ENCODE results near the gene CYP2A7.
"Not testable (repeated sequence)": the region's sequence is repeated elsewhere in the genome, so short reads cannot be mapped to it uniquely, and the experiment has no call there.

The CYP2A7 gene

DNA sequence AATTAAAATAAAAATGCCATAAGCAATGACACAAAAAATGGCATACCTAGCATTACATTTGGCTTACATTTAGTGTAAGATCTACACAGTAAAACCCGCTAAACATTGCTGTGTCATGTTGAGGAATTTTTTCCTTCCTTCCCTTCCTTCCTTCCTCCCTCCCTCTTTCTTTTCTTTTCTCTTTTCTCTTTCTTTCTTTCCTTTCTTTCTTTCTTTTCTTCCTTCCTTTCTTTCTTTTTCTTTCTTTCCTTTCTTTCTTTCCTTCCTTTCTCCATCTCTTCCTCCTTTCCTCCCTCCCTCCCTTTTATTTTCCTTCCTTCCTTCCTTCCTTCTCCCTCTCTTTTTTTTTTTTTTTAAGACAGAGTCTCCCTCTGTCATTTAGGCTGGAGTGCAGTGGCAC lies 43.6 kb downstream of the CYP2A7 start:
- not testable (repeated sequence) for DNase-seq

DNA sequence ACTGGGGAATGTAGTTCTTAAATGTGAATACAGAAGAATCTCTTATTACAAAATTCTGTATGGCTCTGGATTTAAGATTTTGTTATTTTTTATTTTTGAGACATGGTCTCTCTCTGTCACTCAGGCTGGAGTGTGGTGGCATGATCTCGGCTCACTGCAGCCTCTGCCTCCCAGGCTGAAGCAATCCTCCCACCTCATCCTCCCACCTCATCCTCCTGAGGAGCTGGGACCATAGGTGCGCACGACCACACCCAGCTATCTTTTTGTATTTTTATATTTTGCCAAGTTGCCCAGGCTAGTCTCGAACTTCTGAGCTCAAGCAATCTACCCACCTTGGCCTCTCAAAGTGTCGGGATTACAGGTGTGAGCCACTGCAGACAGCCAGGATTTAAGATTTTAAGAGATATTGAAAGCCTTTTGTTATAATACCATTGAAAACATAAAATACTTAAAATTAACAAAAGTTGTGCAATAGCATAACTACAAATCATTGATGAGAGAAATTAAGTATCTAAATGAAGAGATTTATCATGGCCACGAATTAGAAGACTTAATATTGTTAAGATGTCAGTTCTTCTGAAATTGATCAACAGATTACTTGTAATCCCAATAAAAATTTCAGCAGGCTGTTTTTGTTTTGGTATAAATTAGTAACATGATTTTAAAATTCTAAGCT lies 45.1 kb downstream of the CYP2A7 start:
- no peak for DNase-seq

DNA sequence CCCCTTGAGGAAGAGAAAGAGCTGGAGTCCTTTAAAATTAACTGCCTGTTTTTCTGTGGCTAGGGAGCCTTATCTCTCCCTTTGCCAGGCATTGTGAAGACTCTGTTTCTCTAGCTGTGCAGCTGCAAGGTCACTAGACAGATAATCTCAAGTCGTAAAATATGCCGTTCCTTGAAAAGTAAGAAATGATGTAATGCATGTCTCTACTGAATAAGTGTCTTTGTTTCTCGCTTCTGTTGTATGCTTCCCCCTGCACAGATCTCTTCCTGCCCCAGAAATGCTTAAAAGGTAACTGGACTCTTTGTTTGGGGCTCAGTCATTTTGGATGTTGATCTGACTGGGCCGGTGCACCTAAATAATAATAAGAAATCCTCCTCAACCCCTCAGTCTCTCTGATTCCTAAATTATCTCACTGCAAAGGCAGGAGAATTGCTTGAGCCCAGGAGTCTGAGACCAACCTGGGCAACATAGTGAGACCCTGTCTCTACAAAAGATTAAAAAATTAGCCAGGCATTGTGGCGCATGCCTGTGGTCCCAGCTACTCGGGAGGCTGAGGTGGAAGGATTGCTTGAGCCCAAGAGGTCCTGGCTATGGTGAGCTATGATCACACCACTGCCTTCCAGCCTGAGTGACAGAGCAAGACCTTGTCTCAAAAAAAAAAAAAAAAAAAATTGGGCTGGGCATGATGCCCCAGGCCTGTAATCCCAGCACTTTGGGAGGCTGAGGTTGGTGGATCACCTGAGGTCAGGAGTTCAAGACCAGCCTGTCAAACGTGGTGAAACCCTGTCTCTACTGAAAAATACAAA lies 48.1 kb downstream of the CYP2A7 start:
- DNase-seq = not testable (repeated sequence)

DNA sequence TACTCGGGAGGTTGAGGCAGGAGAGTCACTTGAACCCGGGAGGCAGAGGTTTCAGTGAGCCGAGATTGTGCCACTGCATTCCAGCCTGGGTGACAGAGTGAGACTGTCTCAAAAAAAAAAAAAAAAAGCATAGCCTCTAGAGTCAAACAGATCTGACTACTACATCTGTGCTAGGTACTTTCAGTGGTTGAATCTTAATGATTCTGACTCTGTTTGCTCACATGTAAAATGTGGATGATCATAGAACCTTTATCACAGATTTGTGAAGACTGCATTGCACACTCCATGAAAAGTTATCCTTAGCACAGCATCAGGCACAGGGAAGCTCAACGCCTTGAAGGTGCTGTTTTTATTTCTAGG lies 49.6 kb downstream of the CYP2A7 start:
- DNase-seq = not testable (repeated sequence)

DNA sequence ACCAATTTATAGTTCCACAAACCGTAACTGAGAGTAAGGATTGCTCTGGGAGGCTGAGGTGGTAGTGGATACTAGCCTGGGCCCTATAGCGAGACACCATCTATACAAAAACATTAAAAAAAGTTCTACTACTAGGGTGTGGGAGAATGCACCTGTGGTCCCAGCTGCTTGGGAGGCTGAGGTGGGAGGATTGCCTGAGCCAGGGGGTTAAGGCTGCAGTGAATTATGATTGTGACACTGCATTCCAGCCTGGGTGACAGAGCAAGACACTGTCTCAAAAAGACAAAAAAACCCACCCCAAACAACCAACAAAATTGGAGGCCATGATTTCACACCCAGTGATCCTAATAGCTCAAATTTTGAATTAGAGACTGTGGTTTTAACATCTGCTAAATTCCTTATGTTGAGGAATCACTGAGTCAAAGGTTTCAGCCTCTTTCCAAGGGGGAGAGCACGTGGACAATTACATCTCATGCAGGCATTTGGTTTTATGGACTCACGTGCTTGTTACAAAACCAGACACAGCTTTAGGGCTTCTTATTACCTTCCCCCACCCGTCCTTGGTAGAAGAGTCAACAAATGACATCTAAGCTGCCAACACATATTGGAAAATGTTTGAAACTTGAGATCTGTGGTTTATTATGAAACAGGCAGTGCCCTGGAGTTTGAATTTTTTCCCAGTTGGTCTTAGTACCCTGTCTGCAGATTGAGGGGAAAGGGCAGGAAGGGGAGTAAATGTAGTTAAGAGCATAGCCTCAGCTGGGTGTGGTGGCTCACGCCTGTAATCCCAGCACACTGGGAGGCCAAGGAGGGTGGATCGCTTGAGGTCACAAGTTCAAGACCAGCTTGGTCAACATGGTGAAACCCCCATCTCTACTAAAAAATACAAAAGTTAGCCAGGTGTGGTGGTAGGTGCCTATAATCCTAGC lies 50.3 kb downstream of the CYP2A7 start:
- DNase-seq = no peak

DNA sequence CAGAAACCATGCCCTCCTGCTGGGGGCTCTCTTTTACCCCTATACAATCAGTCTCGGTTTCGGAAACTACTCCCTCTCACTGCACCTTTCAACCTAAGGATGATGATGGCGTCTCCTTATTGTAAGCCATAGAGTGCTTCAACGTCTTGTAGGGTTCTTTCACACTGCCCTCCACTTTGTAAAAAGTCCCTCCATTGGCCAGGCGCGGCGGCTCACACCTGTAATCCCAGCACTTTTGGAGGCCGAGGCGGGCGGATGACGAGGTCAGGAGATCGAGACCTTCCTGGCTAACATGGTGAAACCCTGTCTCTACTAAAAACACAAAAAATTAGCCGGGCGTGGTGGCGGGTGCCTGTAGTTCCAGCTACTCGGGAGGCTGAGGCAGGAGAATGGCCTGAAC lies 51.3 kb downstream of the CYP2A7 start:
- DNase-seq = not testable (repeated sequence)

DNA sequence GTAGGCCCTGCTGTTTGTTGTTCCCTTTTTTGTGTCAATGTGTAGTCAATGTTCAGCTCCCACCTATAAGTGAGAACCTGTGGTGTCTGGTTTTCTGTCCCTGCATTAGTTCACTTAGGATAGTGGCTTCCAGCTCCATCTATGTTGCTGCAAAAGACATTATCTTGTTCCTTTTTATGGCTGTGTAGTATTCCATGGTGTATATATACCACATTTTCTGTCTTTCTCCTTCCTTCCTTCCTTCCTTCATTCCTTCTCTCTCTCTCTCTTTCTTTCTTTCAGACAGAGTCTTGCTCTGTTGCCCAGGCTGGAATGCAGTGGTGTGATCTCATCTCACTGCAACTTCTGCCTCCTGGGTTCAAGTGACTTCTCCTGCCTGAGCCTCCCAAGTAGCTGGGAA lies 52.8 kb downstream of the CYP2A7 start:
- no peak for DNase-seq

DNA sequence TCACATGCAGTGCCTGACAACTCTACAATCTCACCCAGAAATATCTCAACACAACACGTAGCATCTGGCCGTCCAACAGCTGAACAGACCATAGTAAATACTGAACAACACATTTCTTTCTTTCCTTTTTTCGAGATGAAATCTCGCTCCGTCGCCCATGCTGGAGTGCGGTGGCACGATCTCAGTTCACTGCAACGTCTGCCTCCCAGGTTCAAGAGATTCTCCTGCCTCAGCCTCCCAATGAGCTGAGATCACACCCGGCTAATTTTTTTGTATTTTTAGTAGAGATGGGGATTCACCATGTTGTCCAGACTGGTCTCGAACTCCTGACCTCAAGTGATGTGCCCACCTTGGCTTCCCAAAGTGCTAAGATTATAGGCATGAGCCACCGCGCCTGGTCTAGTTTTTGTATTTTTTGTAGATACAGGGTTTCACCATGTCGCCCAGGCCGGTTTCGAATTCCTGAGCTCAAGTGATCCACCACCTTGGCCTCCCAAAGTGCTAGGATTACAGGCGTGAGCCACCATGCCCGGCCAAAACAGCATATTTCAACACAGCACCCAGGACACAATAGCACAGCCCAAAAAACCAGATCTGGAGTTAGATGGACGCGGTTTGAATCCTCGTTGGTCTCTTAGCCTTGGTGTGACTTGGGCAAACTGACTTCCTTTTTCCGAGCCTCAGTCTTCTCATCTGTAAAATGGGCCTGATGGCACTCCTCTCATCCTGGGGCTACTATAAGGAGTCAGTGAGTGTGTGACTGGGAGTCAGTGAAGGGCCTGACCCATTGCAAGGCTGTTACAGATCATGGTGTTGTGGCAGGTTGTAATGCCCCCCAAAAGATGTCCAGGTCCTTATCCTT lies 54.4 kb downstream of the CYP2A7 start:
- no peak for DNase-seq

DNA sequence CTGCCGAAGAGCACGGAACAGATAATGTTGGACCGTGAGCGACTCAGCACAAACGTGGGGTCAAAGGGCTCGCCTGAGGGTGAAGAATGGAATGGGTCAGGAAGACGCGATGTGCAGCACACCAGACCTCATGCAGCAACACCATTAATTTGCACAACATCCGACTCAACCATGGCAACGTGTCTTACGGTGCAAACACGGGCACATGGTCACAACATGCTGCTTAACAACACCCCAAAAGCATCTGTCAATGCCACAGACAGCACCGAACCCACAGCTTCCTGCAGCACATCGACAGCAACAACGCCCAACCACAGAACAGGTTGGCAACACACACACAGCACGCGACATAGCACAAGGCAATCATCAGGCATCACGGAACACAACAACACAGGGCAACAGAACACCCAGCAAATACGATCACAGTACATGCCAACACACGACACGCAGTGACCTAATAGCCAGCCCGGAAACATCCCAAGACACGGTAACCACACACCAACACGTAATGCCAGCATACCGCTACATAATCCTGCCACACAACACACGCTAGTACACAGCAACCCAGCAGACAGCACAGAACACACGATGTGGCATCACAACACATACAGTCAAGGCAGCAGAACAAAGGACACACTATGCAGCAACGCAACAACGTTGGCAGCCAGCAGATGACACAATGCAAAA lies 55.2 kb downstream of the CYP2A7 start:
- peak; percentile 87 for DNase-seq

DNA sequence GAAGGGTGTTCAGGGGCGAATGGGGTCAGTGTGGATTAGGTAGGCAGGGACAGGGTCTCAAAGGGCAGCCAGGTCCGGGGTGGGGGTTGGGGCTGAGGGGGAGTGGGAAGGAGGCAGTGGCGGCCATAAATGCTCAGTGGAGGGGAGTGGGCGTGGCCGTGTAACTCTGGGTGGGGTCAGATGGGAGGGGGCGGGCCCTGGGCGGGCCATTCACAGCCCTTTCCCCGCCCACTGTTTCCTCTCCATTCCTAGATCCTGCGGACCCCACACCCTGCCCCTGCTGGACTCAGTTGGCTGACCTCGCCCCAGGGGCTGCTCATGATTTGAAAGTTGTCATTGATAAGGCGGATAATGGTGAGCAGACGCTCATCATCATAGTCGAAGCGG lies 55.7 kb downstream of the CYP2A7 start:
- DNase-seq = not testable (repeated sequence)

DNA sequence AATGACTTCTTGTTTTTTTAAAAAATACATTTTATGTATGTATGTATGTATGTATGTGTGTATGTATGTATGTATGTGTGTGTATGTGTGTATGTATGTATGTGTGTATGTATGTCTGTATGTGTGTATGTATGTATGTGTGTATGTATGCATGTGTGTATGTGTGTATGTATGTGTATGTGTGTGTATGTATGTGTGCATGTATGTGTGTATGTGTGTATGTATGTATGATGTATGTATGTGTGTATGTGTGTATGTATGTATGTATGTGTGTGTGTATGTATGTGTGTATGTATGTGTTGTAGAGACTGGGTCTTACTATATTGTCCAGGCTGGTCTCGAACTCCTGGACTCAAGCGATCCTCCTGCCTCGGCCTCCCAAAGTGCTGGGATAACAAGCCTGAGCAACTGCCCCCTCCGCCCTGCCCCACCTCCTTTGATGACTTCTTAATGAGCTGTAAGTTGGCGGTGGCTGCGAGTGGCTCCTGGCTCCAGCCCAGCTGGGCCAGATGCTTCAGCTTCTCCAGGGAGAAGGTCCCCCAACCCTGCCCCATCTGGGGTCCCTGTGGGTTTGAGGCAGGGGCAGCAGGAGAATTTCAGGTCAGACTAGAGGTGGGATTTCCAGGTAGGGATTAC lies 56.5 kb downstream of the CYP2A7 start:
- DNase-seq = not testable (repeated sequence)
